Endothelial cell of umbilical vein (primary cell): ENCODE data around the gene ATXN1.

ENCODE experiments used
- CTCF ChIP-seq, 2 donors: IDR thresholded peaks; 1 replicate in 1 of 2; 2 replicates in 1 of 2; pipeline ENCODE4 v1.5.1; 2011; ENCODE audit warnings: low read length in 2 of 2, mild to moderate bottlenecking in 2 of 2, moderate library complexity in 2 of 2, control low read depth in 1 of 2, inconsistent platforms in 1 of 2, low read depth in 1 of 2; ENCODE audit not compliant: insufficient read depth in 1 of 2; ENCODE audit errors: extremely low read depth in 1 of 2
- EZH2 ChIP-seq: IDR thresholded peaks from 2 replicates; pipeline ENCODE4 v1.6.1; 2012; ENCODE audit warnings: borderline replicate concordance, low read depth, mild to moderate bottlenecking, moderate library complexity, low read length, inconsistent platforms; ENCODE audit not compliant: severe bottlenecking
- MAX ChIP-seq: IDR thresholded peaks from 2 replicates; pipeline ENCODE4 v1.6.1; 2011; ENCODE audit not compliant: insufficient read depth, insufficient read length
- POLR2A ChIP-seq: IDR thresholded peaks from 2 replicates; pipeline ENCODE4 v1.6.1; 2012; ENCODE audit warnings: low read depth, mild to moderate bottlenecking, control low read depth, low read length
- POLR2AphosphoS5 ChIP-seq: IDR thresholded peaks from 2 replicates; pipeline ENCODE4 v1.6.1; 2012; ENCODE audit warnings: low read depth, mild to moderate bottlenecking, control low read depth, low read length, moderate library complexity; ENCODE audit not compliant: insufficient read depth

- TF ChIP-seq POLR2AphosphoS5, result no peak
- no peak for TF ChIP-seq EZH2
- TF ChIP-seq POLR2A, result no peak
- TF ChIP-seq CTCF (IDR thresholded peaks at IDR 0.05; ENCODE audit: extremely low read depth in 1 of 2, insufficient read depth in 1 of 2, low read depth in 1 of 2, low read length in 2 of 2), result no peak
- TF ChIP-seq MAX, result no peak
These were observed 6.4 kb downstream of the ATXN1 start for GRCh38 chr6:16754876-16755275.
